Activated naive CD4-positive, alpha-beta T cell (primary cell): ENCODE results near the gene GATA5.

ENCODE experiments used
- DNase-seq, 4 experiments: peaks; one replicate each; lab custom pipeline; 2025; lab: John Stamatoyannopoulos, UW

Gene GATA5, protein sequence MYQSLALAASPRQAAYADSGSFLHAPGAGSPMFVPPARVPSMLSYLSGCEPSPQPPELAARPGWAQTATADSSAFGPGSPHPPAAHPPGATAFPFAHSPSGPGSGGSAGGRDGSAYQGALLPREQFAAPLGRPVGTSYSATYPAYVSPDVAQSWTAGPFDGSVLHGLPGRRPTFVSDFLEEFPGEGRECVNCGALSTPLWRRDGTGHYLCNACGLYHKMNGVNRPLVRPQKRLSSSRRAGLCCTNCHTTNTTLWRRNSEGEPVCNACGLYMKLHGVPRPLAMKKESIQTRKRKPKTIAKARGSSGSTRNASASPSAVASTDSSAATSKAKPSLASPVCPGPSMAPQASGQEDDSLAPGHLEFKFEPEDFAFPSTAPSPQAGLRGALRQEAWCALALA

GRCh38 chr20:62475772-62476055 lies at the start of gene GATA5:
Gene GATA5 (minus strand): TSS chr20:62475995. CDS start chr20:62475521, 474 bp downstream.
- no peak for DNase-seq

DNA sequence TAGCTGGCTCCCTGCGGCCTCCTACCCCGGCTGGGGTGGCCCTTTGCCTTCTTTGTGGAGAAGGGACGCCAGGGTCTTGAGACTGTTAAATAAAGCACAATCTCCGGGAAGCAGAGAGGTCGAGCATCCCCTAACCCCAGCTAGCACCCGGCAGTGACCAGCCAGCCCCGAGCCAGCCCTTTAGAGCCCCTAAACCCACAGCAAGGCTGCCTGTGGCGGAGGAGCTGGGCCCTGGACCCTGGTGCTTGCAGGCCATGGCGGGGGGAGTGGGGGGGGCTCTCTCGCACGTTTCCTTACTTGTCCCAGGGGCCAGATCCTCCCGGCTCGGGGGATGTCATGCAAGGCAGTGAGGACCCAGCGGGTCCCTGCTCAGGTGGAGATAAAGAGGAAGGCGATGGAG lies 49.2 kb upstream of the GATA5 start:
- no peak for DNase-seq

DNA sequence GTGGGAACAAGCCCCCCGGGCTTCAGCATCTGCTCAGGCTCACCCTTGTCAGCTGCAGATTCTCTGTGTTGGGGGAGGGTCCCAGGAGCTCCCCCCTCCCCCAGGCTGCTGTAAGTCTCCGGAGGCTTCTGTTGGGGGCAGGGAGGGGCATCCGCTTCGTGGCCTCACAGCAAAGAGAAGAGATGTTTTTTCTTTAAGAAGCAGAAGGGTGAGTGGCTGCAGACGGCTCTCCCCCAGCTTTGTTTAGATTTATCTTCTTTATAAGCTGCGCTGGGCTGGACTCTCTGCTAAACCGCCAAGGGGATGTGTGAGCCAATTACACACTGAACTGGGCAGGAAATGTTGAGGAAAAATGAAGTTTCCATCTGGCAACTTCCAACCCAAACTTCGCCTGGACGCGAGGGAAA lies 48.7 kb upstream of the GATA5 start:
- no peak for DNase-seq

- peak in 2 of 4 experiments; percentile 5 to 12 for DNase-seq
Measured at GRCh38 chr20:62523473-62524203, 47.8 kb upstream of the GATA5 start.

DNA sequence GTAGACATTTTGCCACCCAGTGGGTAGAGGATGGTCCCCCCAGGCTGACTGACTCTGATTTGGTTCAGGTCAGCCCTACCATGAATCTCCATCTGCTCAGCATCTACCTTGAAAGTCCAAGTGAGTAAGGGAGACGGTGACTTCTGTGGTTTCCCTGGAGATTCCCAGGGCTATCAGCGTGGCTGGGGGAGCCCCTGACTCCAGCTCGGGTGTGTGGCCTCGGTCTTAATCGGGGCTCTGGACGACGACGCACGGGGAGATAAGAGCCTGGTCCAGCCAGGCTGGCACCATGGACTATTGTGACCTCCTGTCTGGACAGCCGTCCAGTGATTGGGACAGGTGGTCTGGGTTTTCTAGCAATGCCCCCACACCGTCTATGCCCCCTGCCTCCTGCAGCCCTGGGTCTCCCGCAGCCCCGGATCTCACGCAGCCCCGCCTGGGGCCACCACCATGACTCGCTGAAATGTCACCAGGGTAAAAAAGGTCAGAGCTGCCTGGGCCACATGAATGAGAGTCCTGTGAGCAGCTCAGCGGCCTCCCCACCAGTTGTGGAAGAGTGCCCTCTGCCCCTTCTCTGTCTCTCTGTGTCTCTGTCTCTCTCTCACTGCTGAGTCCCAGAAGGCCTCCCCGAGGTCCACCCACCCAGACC lies 47.1 kb upstream of the GATA5 start:
- no peak for DNase-seq

GRCh38 chr20:62519826-62520225 lies 44.0 kb upstream of the GATA5 start:
- DNase-seq = no peak

- DNase-seq = no peak
Measured at GRCh38 chr20:62518911-62519310, 43.1 kb upstream of the GATA5 start.

GRCh38 chr20:62517901-62518610 lies 42.3 kb upstream of the GATA5 start:
- DNase-seq = no peak

GRCh38 chr20:62517168-62517567 lies 41.4 kb upstream of the GATA5 start:
- DNase-seq = no peak

DNA sequence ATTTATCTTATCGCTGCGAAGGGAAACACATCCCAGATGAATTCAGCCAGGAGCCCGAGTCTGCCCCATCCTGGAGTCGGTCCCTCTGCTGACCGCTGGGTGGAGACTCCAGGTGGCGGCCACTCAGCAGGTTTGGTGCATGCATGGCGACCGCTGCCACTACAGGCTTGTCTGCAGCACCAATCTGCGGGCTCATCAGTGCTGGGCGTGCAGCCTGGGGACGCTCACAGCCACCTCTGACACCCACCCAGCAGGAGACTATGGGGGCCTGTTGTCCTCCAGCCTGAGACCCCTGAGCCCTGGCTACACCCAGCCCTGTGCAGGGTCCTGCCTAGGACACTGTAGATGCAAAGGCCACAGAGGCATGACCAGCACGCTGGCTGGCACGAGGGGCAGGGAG lies 40.5 kb upstream of the GATA5 start:
- DNase-seq = no peak

DNA sequence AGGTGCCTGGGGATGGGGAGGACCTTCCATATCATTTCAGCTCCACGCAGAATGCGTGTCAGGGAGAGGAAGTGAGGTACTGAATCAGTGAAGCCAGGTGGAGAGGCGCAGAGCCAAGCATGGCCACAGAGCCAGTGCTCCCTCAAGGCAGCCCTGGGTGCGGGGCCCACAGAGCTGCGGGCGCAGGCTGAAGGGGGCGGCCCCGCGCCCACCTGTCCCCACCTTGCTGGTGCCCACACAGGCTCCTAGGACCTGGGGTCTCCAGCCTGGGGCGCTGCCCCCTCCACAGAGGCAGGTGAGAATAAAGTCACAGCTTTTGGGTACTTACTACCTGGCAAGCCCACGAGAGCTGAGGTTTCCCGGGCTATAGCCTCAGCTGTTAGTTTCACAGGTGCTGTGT lies 40.0 kb upstream of the GATA5 start:
- no peak for DNase-seq

DNA sequence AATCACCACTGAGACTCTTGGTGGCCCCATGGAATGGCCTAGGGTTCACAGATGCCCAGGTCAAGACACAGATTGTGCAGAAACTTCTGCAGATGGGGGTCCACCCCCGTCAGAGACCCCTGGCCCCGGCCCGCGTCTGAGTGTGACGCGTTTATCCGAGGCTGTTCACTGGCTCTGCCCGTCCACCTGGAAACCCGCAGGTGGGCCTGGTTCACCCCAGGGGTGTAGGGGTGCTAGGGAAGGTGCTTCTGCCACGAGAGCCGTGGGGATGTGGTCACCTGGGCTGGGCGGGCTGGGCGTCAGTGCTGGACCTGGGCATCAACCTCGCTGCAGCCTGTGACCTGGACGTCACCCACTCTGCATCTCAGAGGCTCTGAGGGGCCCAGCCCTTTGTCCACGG lies 39.5 kb upstream of the GATA5 start:
- no peak for DNase-seq

- DNase-seq = no peak
Measured at GRCh38 chr20:62513991-62514390, 38.2 kb upstream of the GATA5 start.

DNA sequence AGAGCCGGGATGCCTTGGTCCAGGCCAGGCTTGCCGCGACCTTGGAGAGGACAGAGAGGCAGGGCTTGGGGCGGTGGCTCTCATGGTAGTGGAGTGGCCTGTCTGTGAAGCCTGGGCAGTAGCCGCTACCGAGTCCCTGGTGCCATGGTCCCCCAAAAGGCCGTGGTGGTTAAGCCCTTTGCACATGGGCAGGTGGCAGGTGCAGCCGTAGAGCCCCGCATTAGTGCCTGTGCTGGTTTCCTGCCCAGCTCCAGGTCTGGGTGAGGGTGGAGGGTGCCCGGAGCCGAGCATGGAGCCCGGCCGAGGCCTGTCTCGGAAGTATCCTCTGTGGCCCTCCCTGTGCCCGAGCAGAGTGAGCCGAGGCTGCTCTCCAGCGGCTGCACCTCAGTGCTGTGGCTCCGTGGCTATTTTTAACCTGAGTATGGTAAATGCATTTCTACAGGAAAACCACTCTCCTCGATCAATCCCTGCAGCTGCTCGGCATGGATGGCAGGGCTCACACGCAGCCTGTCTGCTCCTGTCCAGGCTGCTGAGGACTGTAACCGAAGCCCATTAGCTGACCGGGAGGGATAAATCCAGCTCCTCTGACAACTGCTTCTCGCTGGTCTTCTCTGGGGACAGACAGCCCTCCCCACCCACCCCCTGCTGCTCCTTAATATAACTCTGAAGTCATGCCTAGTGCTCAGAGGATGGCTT lies 36.3 kb upstream of the GATA5 start:
- DNase-seq = no peak

- DNase-seq = no peak
Measured at GRCh38 chr20:62511300-62511914, 35.6 kb upstream of the GATA5 start.

DNA sequence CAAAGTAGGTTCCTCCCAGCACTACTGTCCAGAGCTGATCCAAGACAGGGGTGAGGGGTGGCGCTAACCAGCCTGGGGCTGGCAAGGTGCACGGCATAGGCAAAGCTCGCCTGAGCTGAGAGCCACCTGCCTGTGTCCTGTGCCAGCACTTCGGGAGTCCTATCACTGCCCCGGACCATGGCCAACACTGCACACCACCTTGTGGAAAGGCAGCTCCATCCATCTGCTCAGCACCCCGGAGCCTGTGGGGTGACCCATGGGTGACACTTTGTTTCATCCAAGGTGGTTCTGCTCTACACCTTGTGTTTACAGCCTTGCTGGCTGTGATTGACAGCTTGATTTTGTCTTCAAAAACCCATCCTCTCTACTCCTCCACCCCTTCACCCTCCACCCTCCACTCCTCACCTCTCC lies 32.9 kb upstream of the GATA5 start:
- no peak for DNase-seq

DNA sequence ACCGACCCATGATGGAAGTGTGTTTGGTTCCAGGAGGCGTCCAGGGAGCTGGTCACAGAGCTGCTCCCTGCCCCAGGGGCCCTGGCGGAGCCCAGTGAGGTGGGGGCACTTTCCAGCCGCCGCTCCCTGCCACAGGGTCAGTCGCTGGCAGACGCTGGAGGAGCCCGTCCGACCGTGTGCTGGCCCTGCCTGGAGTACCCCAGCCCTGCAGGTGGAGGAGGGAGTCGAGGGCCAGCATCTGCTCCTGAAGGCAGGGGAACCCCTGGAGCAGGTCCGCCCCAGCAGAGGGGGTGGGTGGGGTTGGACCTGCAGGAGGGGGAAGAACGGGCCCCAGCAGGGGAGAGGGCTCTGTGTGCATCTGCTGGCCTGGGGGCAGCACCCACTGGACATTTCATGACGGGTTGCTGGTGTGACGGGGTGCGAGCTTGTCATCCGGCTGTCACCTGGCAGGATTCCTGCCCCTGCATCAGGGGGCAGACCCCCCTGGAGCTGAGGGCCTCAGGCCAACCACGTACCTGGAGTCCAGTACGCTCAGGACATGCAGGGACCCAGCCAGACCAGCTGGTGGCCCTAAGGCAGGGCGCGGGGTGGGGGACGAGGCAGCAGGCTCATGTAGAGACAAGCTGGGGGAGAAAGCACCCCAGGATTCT lies 32.3 kb upstream of the GATA5 start:
- no peak for DNase-seq

DNA sequence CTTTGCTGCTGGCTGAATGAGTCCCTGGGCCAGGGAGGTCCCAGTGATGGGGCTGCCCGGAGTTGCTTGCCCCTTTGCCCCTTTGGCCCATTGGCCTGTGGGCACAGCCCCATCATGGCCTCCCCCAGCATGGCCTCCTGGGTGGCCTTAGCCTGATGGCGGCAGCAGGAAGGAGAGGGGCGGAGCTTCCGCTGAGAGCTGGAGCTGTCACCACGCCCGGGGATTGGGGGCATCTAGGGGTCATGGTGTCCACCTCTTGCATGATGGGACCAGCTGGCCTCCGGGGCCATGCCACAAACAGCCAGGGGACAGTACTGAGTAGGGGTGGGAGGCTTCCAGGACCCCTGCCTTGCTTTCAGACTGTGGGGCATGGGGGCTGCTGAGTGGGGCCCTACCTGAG lies 31.5 kb upstream of the GATA5 start:
- DNase-seq = no peak

- no peak for DNase-seq
Measured at GRCh38 chr20:62506791-62507190, 31.0 kb upstream of the GATA5 start.

DNA sequence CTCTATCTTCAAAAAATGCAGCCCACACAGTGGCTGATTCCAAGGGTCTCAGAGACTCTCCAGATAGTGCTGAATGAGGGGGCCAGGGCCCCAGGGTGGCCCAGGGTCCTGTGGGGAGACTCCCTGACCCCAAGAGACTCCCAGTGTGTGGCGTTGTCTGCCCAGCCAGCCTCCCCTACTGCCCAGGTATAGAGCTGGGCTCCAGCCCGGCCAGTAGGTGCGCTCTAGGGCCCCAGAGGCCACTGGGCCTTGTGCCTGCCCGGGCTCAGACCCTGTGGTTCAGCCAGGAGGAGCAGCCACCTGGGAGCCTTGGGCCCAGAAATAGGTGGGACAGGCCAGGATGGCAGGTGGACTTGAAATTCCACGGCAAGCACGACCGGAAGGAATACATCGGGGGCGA lies 30.3 kb upstream of the GATA5 start:
- DNase-seq = no peak
